ENCODE measurements around the gene CACNA2D3.

- TF ChIP-seq, protein P1, sequence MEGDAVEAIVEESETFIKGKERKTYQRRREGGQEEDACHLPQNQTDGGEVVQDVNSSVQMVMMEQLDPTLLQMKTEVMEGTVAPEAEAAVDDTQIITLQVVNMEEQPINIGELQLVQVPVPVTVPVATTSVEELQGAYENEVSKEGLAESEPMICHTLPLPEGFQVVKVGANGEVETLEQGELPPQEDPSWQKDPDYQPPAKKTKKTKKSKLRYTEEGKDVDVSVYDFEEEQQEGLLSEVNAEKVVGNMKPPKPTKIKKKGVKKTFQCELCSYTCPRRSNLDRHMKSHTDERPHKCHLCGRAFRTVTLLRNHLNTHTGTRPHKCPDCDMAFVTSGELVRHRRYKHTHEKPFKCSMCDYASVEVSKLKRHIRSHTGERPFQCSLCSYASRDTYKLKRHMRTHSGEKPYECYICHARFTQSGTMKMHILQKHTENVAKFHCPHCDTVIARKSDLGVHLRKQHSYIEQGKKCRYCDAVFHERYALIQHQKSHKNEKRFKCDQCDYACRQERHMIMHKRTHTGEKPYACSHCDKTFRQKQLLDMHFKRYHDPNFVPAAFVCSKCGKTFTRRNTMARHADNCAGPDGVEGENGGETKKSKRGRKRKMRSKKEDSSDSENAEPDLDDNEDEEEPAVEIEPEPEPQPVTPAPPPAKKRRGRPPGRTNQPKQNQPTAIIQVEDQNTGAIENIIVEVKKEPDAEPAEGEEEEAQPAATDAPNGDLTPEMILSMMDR (IDR thresholded peaks at IDR 0.05): no peak
- TF ChIP-seq POLR2A (IDR thresholded peaks at IDR 0.05) (no peak), EP300 (IDR thresholded peaks at IDR 0.05) (no peak), POLR2AphosphoS5 (IDR thresholded peaks at IDR 0.05) (no peak)
Measured at GRCh38 chr3:54079314-54079713, 43.0 kb upstream of the CACNA2D3 start.

Data from upper lobe of left lung (tissue), 4 donors.